Colonic mucosa (tissue), 4 donors: ENCODE results near the gene BRF1. TPM values are rescaled to one million over a fixed set of nuclear protein-coding genes. Genes with fewer than 3 reads are reported as not detected.
A peak's percentile ranks its signal among the peaks of the same experiment; 100 is the strongest.

Source experiments
- DNase-seq: peaks from one replicate; pipeline ENCODE4 v3.0.0-alpha.2; 2020
- H3K27ac ChIP-seq: fragments of 200-600 bp; one replicate; pipeline ENCODE4 v1.8.0; 2021
- H3K27me3 ChIP-seq: fragments of 200-600 bp; one replicate; pipeline ENCODE4 v1.8.0; 2021
- H3K36me3 ChIP-seq: fragments of 200-600 bp; one replicate; pipeline ENCODE4 v1.8.0; 2021
- H3K4me1 ChIP-seq: fragments of 200-600 bp; one replicate; pipeline ENCODE4 v1.8.0; 2021; ENCODE audit warnings: mild to moderate bottlenecking
- H3K4me3 ChIP-seq: fragments of 200-600 bp; one replicate; pipeline ENCODE4 v1.8.0; 2021
- H3K9ac ChIP-seq, 2 donors: one replicate each; pipeline ENCODE4 v1.7.0; 2013; ENCODE audit warnings: control low read depth in 2 of 2, low read depth in 2 of 2, low read length in 2 of 2
- H3K9me3 ChIP-seq: fragments of 200-600 bp; one replicate; pipeline ENCODE4 v1.8.0; 2021
- CTCF ChIP-seq: fragments of 200-600 bp; IDR thresholded peaks from one replicate; pipeline ENCODE4 v1.8.0; 2022; ENCODE audit warnings: antibody characterized with exemption, mild to moderate bottlenecking
- intact Hi-C: fragments of 100-400 bp; cut with DNase I; formaldehyde crosslinking; loops from one replicate; pipeline ENCODE4 v1.14.1; 2022
- total RNA-seq, 2 donors: library from RNA; stranded (reverse); fragmentation: NEBNext Ultra II Directional in 1 of 2; extraction: Animal tissue kit (Norgen Biotek cat#: 25700) in 1 of 2; gene quantifications; one replicate each; pipeline ENCODE4 v1.2.1, GENCODE V29; 2021
- donor health status: healthy.
- donor health status: DM: no; HTN: no; CAD: no.
- donor health status: DM: no; HTN: no; CAD: no.

The BRF1 gene
- total RNA-seq, 2 donors from 2014 or later = 27.2 to 40.6 TPM

DNA sequence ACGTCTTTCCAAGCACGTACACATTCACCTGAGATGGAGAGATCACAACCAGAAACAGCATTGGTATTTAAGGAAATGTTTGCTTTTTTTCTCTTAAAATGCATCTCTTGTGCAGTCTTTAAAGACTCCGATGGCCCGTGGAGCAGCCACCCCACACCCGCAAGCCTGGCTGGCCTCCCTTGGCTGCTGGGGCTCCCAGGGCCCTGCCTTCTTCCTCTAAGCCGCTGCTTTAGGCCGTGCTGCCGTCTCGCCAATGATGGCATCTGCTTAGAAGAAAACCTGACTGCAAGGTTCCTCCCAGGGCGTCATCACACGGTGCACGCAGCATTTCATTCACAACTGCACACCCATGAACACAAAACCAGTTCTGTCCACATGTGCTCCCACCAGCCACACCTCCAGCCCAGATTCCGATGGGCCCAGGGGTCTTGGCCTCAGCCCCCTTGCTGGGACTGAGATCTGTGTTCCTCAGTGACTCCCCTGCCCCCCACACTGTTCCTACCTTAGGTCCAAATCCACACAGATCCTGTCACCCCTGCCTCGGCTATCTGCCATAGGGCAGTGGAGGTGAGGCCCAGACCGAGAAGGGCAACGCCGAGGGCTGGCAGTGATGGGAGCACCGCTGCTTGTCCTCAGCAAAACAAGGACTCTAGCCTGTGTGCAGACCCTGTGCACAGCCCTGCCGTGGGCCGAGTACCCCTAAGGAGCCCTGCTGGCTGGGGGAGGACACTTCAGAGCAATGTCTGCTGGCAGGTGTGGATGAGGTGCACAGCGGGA lies 48.1 kb downstream of the BRF1 start:
- H3K4me3 ChIP-seq = no peak overlapping the region
- H3K9me3 ChIP-seq = no peaks in the 10 kb centered on the region
- DNase-seq = no peak
- no peak overlapping the region for H3K9ac ChIP-seq
- peaks cover 3% of the 10 kb centered on the region for H3K4me1 ChIP-seq
- no peaks in the 10 kb centered on the region for H3K27me3 ChIP-seq
- intact Hi-C loops = loop anchor here (10.0 kb wide), 1 partner anchor 168 kb away; no protein-coding TSS in a partner anchor
- TF ChIP-seq CTCF = no peak
- H3K27ac ChIP-seq = no peak overlapping the region
- peaks cover 7% of the 10 kb centered on the region for H3K36me3 ChIP-seq

GRCh38 chr14:105251920-105252319 lies 48.9 kb downstream of the BRF1 start:
- H3K36me3 ChIP-seq = peaks cover 7% of the 10 kb centered on the region
- DNase-seq = no peak
- no peak overlapping the region for H3K4me3 ChIP-seq
- no peaks in the 10 kb centered on the region for H3K27me3 ChIP-seq
- peaks cover 11% of the 10 kb centered on the region for H3K4me1 ChIP-seq
- intact Hi-C loops = loop anchor here (10.0 kb wide), 1 partner anchor 167 kb away; no protein-coding TSS in a partner anchor
- H3K9ac ChIP-seq = no peak overlapping the region
- no peak for TF ChIP-seq CTCF
- no peak overlapping the region for H3K27ac ChIP-seq
- no peaks in the 10 kb centered on the region for H3K9me3 ChIP-seq

DNA sequence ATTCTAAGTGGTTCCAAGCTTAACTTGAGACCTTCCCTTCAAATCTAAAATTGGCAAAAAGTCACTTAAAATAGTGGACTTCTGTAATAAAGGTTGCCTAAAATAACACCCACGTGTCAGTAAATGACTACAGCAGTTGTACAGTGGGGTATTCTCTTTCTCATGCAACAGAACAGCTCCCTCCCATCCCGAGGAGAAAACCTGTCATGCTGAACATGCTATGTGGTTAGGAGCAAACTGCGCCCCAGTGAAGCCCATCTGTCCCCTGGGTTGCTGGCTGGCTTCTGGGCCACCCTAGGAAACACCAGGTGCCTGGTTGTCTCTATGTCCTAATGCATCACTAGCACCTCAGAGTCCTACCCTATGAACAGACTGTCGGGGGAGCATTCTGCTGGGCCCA lies 49.8 kb downstream of the BRF1 start:
- Histone ChIP-seq H3K9me3 (no peaks in the 10 kb centered on the region), H3K9ac (no peak overlapping the region), H3K36me3 (peaks cover 7% of the 10 kb centered on the region), H3K4me1 (peaks cover 11% of the 10 kb centered on the region), H3K27ac (no peak overlapping the region), H3K4me3 (no peak overlapping the region), H3K27me3 (no peaks in the 10 kb centered on the region)
- intact Hi-C loops = loop anchor here (10.0 kb wide), 1 partner anchor 166 kb away; no protein-coding TSS in a partner anchor
- TF ChIP-seq CTCF = no peak
- DNase-seq = no peak

DNA sequence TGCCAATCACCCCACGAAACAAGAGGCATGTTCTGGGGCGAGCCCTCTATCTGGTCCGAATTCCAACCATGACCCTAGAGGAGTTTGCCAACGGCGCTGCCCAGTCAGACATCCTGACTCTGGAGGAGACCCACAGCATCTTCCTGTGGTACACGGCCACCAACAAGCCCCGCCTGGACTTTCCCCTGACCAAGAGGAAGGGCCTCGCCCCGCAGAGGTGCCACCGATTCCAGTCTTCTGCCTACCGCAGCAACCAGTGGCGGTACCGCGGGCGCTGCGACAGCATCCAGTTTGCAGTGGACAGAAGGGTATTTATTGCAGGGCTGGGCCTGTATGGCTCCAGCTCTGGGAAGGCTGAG lies 50.8 kb downstream of the BRF1 start:
- intact Hi-C loops = loop anchor here (10.0 kb wide), 1 partner anchor 165 kb away; no protein-coding TSS in a partner anchor
- Histone ChIP-seq H3K9me3 (no peaks in the 10 kb centered on the region), H3K36me3 (peaks cover 7% of the 10 kb centered on the region), H3K9ac (no peak overlapping the region), H3K4me3 (no peak overlapping the region), H3K27me3 (no peaks in the 10 kb centered on the region), H3K4me1 (peaks cover 11% of the 10 kb centered on the region), H3K27ac (no peak overlapping the region)
- DNase-seq = no peak
- no peak for TF ChIP-seq CTCF

DNA sequence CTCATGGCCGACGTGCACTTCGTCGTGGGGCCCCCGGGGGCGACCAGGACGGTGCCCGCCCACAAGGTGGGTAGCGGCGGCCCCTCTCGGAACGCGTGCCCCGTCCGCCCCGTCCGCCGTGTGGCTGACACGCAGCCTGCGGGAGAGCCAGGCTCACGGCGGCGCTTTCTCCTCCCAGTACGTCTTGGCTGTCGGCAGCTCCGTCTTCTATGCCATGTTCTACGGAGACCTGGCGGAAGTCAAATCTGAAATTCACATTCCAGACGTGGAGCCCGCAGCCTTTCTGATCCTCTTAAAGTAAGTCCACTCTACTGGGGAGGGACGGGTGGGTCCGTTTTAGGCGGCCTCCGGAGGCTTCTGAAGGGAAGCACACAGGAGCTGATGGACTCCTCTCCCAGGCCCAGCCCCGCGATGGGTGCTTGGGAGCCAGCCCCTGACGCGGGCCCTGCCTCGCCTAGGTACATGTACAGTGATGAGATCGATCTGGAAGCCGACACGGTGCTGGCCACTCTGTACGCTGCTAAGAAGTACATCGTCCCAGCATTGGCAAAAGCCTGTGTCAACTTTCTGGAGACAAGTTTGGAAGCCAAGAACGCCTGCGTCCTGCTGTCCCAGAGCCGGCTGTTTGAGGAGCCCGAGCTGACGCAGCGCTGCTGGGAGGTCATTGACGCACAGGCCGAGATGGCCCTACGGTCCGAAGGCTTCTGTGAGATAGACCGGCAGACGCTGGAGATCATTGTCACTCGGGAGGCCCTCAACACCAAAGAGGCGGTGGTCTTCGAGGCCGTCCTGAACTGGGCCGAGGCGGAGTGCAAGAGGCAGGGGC lies 51.4 kb downstream of the BRF1 start:
- Histone ChIP-seq H3K36me3 (peaks cover 7% of the 10 kb centered on the region), H3K27me3 (no peaks in the 10 kb centered on the region), H3K9ac (peak overlapping the region; percentile 55 to 91), H3K9me3 (no peaks in the 10 kb centered on the region), H3K27ac (peak overlapping the region; percentile 63), H3K4me1 (peaks cover 11% of the 10 kb centered on the region), H3K4me3 (peak overlapping the region; percentile 54)
- intact Hi-C loops = loop anchor here (5.0 to 10.0 kb wide), 2 partner anchors 68 to 165 kb away; no protein-coding TSS in a partner anchor
- peak; percentile 34 for DNase-seq
- TF ChIP-seq CTCF = no peak
